B cell (primary cell): ENCODE measurements around the gene NUP62. TPM values are rescaled to one million over a fixed set of nuclear protein-coding genes. Genes with fewer than 3 reads are reported as not detected.

Experiments
- ATAC-seq: fragments of 200-7000 bp; cut with Tn5 transposase; one replicate; pipeline ENCODE4 v1.10.0; 2021; ENCODE audit warnings: low read depth, mild to moderate bottlenecking, moderate number of reproducible peaks, moderate library complexity
- CTCF ChIA-PET: fragments of 350-600 bp; sonication (Branson Sonifier 250); formaldehyde crosslinking; loops from one replicate; lab custom pipeline; 2021; ENCODE audit warnings: antibody characterized with exemption, inconsistent platforms; lab: Charles Lee
- POLR2A ChIA-PET: fragments of 350-600 bp; sonication (Branson Sonifier 250); formaldehyde crosslinking; loops from one replicate; lab custom pipeline; 2021; ENCODE audit warnings: antibody characterized with exemption; lab: Charles Lee
- DNase-seq: peaks from one replicate; pipeline ENCODE4 v3.0.0; 2013
- H2AFZ ChIP-seq: 2 replicates; pipeline ENCODE4 v1.6.1; 2012; ENCODE audit warnings: mild to moderate bottlenecking, low read depth, low read length; ENCODE audit not compliant: insufficient read depth, poor library complexity, severe bottlenecking
- H3K27ac ChIP-seq, 2 donors: 1 replicate in 1 of 2; 2 replicates in 1 of 2; pipeline ENCODE4 v1.5.1; 2012 to 2013; ENCODE audit warnings: low read length in 2 of 2, mild to moderate bottlenecking in 2 of 2, moderate library complexity in 1 of 2
- H3K27me3 ChIP-seq, 4 experiments: fragments of 200-600 bp in 1 of 4; sonication (generic) in 1 of 4; replicated peaks in 1 of 4; 1 replicate in 2 of 4; 2 replicates in 2 of 4; pipeline versions ENCODE4 v1.6.1 to v1.7.0; 2013 to 2016; ENCODE audit warnings: low read length in 3 of 4, mild to moderate bottlenecking in 2 of 4, mixed read lengths in 1 of 4, moderate library complexity in 1 of 4; ENCODE audit not compliant: insufficient read depth in 4 of 4, control insufficient read depth in 3 of 4; ENCODE audit errors: control extremely low read depth in 1 of 4
- H3K36me3 ChIP-seq, 2 experiments: replicated peaks in 1 of 2; 1 replicate in 1 of 2; 2 replicates in 1 of 2; pipeline versions ENCODE4 v1.6.1 to v1.7.1; 2013; ENCODE audit warnings: low read length in 1 of 2; ENCODE audit not compliant: insufficient read depth in 2 of 2, control insufficient read depth in 1 of 2; ENCODE audit errors: control extremely low read depth in 1 of 2, extremely low read depth in 1 of 2
- H3K4me1 ChIP-seq, 2 donors: fragments of 200-600 bp in 1 of 2; sonication (generic) in 1 of 2; 1 replicate in 1 of 2; 2 replicates in 1 of 2; pipeline versions ENCODE4 v1.5.1 to v1.6.1; 2013 to 2017; ENCODE audit warnings: low read length in 2 of 2; ENCODE audit not compliant: control insufficient read depth in 2 of 2, insufficient read depth in 2 of 2
- H3K4me2 ChIP-seq: replicated peaks from 2 replicates; pipeline ENCODE3; 2012; ENCODE audit warnings: mild to moderate bottlenecking, low read depth, low read length; ENCODE audit not compliant: poor library complexity, severe bottlenecking
- H3K4me3 ChIP-seq, 5 experiments: fragments of 200-600 bp in 1 of 5; sonication (generic) in 1 of 5; 1 replicate in 3 of 5; 2 replicates in 2 of 5; pipeline versions ENCODE4 v1.5.1 to v1.7.0; 2011 to 2016; ENCODE audit warnings: low read length in 4 of 5, mild to moderate bottlenecking in 4 of 5, low read depth in 2 of 5, control low read depth in 1 of 5, moderate library complexity in 1 of 5; ENCODE audit not compliant: insufficient read depth in 1 of 5; ENCODE audit errors: control extremely low read depth in 1 of 5, extremely low read depth in 1 of 5
- H3K79me2 ChIP-seq: fragments of 200-600 bp; sonication (generic); one replicate; pipeline ENCODE4 v1.6.0; 2016; ENCODE audit warnings: low read length; ENCODE audit not compliant: control insufficient read depth, insufficient read depth
- H3K9ac ChIP-seq: fragments of 200-600 bp; sonication (generic); 2 replicates; pipeline ENCODE4 v1.6.1; 2017; ENCODE audit warnings: mild to moderate bottlenecking, low read length, moderate library complexity
- H3K9me3 ChIP-seq, 3 donors: one replicate each; pipeline versions ENCODE4 v1.6.1 to v1.7.1; 2013; ENCODE audit warnings: low read length in 2 of 3; ENCODE audit not compliant: control insufficient read depth in 2 of 3, insufficient read depth in 1 of 3; ENCODE audit errors: control extremely low read depth in 1 of 3
- H4K20me1 ChIP-seq: 2 replicates; pipeline ENCODE4 v1.6.0; 2012; ENCODE audit warnings: mild to moderate bottlenecking, low read length; ENCODE audit not compliant: insufficient read depth, control insufficient read depth, poor library complexity, severe bottlenecking
- H3K27ac Mint-ChIP-seq: one replicate; pipeline ENCODE4 v1.8.0; 2021; ENCODE audit warnings: mixed read lengths
- H3K27me3 Mint-ChIP-seq: one replicate; pipeline ENCODE4 v1.8.0; 2021; ENCODE audit warnings: mixed read lengths
- H3K4me1 Mint-ChIP-seq: one replicate; pipeline ENCODE4 v1.8.0; 2021; ENCODE audit warnings: mixed read lengths
- H3K4me3 Mint-ChIP-seq: one replicate; pipeline ENCODE4 v1.8.0; 2021; ENCODE audit warnings: mixed read lengths
- H3K9me3 Mint-ChIP-seq: one replicate; pipeline ENCODE4 v1.8.0; 2022; ENCODE audit warnings: mixed read lengths; ENCODE audit not compliant: insufficient read depth
- EZH2 ChIP-seq: IDR thresholded peaks from 2 replicates; pipeline ENCODE4 v1.6.1; 2012; ENCODE audit warnings: borderline replicate concordance, low read depth, mild to moderate bottlenecking, moderate library complexity, low read length; ENCODE audit not compliant: insufficient read depth, poor library complexity, severe bottlenecking
- WGBS: methylation state at CpG from one replicate; pipeline ENCODE4 v1.1.5; 2013; ENCODE audit warnings: missing lambda C conversion rate; ENCODE audit not compliant: insufficient coverage; 5-methylcytosine and 5-hydroxymethylcytosine counted together
- intact Hi-C: fragments of 100-400 bp; cut with micrococcal nuclease; formaldehyde crosslinking; loops from one replicate; pipeline ENCODE4 v1.10.0; 2022
- polyA plus RNA-seq: library from polyadenylated mRNA; depleted of rRNA; stranded (reverse); fragments of >200 nt; gene quantifications from 2 replicates; pipeline ENCODE4 v1.2.3, GENCODE V29; 2012
- total RNA-seq, 2 donors: library from RNA; stranded (reverse); fragments of 120-200 nt in 1 of 2; gene quantifications; 1 replicate in 1 of 2; 2 replicates in 1 of 2; pipeline versions ENCODE4 v1.2.3 to v1.2.4, GENCODE V29; 2013 to 2022
- TF ChIP-seq, protein P1 (sequence below): fragments of 200-600 bp; IDR thresholded peaks from one replicate; pipeline ENCODE4 v1.8.0; 2022; ENCODE audit warnings: antibody characterized with exemption, mild to moderate bottlenecking

NUP62 gene
- total and polyA plus RNA-seq, 2 donors (not counting 1 experiment from before 2014, with no cell fraction given) = 25.2 to 75.7 TPM

DNA sequence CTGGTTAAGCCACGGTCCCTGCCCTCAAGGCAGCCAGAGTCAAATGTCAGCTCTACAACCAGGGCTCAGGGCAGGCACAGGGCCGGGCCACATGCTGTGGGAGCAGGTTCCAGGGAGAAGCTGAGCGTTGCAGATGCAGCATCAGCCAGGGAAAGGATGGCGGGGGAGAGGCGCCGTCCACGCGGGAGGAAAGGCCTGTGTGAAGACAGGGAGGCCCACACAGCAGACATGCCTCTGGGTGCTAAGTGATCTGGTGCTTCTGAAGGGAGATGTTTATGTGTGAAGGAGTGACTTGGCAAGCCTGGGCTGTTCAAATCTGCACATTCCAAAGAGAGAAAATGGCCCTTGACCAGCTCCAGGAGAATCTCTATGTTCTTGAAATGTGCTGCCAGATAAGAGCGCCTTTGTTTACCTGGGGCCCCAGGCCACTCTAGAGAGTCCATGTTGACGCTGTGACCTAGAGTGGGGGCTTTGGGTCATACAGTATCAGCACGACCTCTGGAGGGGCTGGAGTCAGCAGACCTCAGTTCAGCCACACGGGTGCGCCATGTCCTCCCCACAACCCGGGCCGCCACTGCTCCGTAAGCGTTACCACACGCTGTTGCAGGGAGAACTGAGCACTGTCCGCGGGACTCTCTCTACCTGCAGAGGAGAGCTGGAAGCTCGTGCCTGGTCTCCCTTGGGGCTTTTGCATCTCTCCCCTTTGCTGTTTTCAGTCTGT, 16.2 kb downstream of the NUP62 start:
- ChIA-PET POLR2A (no interaction called here), CTCF (interaction anchor here (0.8 to 3.7 kb wide), 2 partner anchors 16 to 23 kb away, joined by 3 to 16 read pairs; partner anchors contain the start of gene IL4I1)
- Histone ChIP-seq H3K4me2 (no peak overlapping the region), H3K9ac (no peak overlapping the region), H3K79me2 (peaks cover 44% of the 10 kb centered on the region), H3K4me1 (peaks cover 18 to 32% of the 10 kb centered on the region in 2 donors), H3K36me3 (peaks cover 0 to 57% of the 10 kb centered on the region in 2 experiments), H2AFZ (no peak overlapping the region), H3K27ac (no peak overlapping the region), H4K20me1 (peaks cover 39% of the 10 kb centered on the region), H3K27me3 (no peaks in the 10 kb centered on the region), H3K4me3 (no peak overlapping the region), H3K9me3 (peaks cover 0 to 3% (median 0%) of the 10 kb centered on the region in 3 donors)
- TF ChIP-seq, protein P1, sequence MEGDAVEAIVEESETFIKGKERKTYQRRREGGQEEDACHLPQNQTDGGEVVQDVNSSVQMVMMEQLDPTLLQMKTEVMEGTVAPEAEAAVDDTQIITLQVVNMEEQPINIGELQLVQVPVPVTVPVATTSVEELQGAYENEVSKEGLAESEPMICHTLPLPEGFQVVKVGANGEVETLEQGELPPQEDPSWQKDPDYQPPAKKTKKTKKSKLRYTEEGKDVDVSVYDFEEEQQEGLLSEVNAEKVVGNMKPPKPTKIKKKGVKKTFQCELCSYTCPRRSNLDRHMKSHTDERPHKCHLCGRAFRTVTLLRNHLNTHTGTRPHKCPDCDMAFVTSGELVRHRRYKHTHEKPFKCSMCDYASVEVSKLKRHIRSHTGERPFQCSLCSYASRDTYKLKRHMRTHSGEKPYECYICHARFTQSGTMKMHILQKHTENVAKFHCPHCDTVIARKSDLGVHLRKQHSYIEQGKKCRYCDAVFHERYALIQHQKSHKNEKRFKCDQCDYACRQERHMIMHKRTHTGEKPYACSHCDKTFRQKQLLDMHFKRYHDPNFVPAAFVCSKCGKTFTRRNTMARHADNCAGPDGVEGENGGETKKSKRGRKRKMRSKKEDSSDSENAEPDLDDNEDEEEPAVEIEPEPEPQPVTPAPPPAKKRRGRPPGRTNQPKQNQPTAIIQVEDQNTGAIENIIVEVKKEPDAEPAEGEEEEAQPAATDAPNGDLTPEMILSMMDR = no peak
- no peak for TF ChIP-seq EZH2
- WGBS = 90% methylated on average over 21 of the region's 21 CpGs
- Mint-ChIP-seq H3K9me3 (no peaks in the 10 kb centered on the region), H3K27ac (peak overlapping the region; percentile 80), H3K27me3 (no peaks in the 10 kb centered on the region), H3K4me1 (peaks cover 66% of the 10 kb centered on the region), H3K4me3 (no peak overlapping the region)
- intact Hi-C loops = no loop called here
- no peak for ATAC-seq
- no peak for DNase-seq
